ENCODE data around the gene SFMBT1.

The SFMBT1 gene

GRCh38 chr3:53075743-53076140, 29.9 kb upstream of the SFMBT1 start:
- CTCF ChIA-PET = interaction anchor here (1.5 kb wide), 1 partner anchor 225 kb away, joined by 3 read pairs; no protein-coding TSS in a partner anchor
- no peaks in the 10 kb centered on the region for H3K36me3 ChIP-seq (ENCODE audit: control insufficient read depth in 2 of 2, insufficient read depth in 1 of 2, low read length in 2 of 2)
- no peaks in the 10 kb centered on the region for H3K9me3 ChIP-seq (ENCODE audit: control insufficient read depth, insufficient read depth, low read depth, low read length)
- no peaks in the 10 kb centered on the region for H3K4me1 ChIP-seq (ENCODE audit: control insufficient read depth, insufficient read depth, low read length)
- H3K27ac ChIP-seq (ENCODE audit: extremely low read depth, low read depth, low read length) = no peak overlapping the region
- no peak overlapping the region for H3K4me3 ChIP-seq (ENCODE audit: low read depth, low read length)
- POLR2A ChIA-PET = no interaction called here
- no peak for TF ChIP-seq KLF17 (tag by site-specific recombination; IDR thresholded peaks at IDR 0.05)
- TF ChIP-seq, protein P1, sequence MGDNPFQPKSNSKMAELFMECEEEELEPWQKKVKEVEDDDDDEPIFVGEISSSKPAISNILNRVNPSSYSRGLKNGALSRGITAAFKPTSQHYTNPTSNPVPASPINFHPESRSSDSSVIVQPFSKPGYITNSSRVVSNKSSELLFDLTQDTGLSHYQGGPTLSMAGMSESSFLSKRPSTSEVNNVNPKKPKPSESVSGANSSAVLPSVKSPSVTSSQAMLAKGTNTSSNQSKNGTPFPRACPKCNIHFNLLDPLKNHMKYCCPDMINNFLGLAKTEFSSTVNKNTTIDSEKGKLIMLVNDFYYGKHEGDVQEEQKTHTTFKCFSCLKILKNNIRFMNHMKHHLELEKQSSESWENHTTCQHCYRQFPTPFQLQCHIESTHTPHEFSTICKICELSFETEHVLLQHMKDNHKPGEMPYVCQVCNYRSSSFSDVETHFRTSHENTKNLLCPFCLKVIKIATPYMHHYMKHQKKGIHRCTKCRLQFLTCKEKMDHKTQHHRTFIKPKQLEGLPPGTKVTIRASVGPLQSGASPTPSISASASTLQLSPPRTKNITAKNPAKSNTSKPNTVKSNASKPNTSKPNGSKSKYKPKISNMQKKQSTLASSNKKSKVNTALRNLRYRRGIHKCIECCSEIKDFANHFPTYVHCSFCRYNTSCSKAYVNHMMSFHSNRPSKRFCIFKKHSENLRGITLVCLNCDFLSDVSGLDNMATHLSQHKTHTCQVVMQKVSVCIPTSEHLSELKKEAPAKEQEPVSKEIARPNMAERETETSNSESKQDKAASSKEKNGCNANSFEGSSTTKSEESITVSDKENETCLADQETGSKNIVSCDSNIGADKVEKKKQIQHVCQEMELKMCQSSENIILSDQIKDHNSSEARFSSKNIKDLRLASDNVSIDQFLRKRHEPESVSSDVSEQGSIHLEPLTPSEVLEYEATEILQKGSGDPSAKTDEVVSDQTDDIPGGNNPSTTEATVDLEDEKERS (tag by site-specific recombination; IDR thresholded peaks at IDR 0.05) = no peak
- TF ChIP-seq ZSCAN30 (tag by site-specific recombination; IDR thresholded peaks at IDR 0.05) = no peak
- no peak for TF ChIP-seq ZNF366 (tag by site-specific recombination; conservative IDR thresholded peaks at IDR 0.05)
- no peak for TF ChIP-seq PATZ1 (tag by site-specific recombination; IDR thresholded peaks at IDR 0.05)
- TF ChIP-seq, protein P2, sequence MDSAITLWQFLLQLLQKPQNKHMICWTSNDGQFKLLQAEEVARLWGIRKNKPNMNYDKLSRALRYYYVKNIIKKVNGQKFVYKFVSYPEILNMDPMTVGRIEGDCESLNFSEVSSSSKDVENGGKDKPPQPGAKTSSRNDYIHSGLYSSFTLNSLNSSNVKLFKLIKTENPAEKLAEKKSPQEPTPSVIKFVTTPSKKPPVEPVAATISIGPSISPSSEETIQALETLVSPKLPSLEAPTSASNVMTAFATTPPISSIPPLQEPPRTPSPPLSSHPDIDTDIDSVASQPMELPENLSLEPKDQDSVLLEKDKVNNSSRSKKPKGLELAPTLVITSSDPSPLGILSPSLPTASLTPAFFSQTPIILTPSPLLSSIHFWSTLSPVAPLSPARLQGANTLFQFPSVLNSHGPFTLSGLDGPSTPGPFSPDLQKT (IDR thresholded peaks at IDR 0.05; ENCODE audit: borderline replicate concordance, low read depth, low read length) = no peak
- TF ChIP-seq PRDM1 (tag by site-specific recombination; IDR thresholded peaks at IDR 0.05) = no peak
- TF ChIP-seq ZNF530 (tag by site-specific recombination; IDR thresholded peaks at IDR 0.05; ENCODE audit: low read depth) = no peak
- TF ChIP-seq ZNF292 (tag by site-specific recombination; IDR thresholded peaks at IDR 0.05; ENCODE audit: borderline replicate concordance, low read depth) = no peak
- TF ChIP-seq TRIM28 (IDR thresholded peaks at IDR 0.05; ENCODE audit: borderline replicate concordance, low read length) = no peak
- no peak for TF ChIP-seq GLIS1 (tag by site-specific recombination; IDR thresholded peaks at IDR 0.05)
- no peak for TF ChIP-seq ZNF24 (tag by site-specific recombination; IDR thresholded peaks at IDR 0.05)

- TF ChIP-seq ZBTB20 (tag by site-specific recombination; IDR thresholded peaks at IDR 0.05) = 0 out of 2 replicates have a peak, but pooled peaks have one; percentile 27
- TF ChIP-seq ZNF654 (tag by site-specific recombination; IDR thresholded peaks at IDR 0.05; ENCODE audit: low read depth) = no peak
- no peaks in the 10 kb centered on the region for H3K4me1 ChIP-seq (ENCODE audit: control insufficient read depth, insufficient read depth, low read length)
- H3K4me3 ChIP-seq (ENCODE audit: low read depth, low read length) = no peak overlapping the region
- POLR2A ChIA-PET = no interaction called here
- H3K9me3 ChIP-seq (ENCODE audit: control insufficient read depth, insufficient read depth, low read depth, low read length) = no peaks in the 10 kb centered on the region
- CTCF ChIA-PET = interaction anchor here (0.6 to 1.5 kb wide), 3 partner anchors 57 to 224 kb away, joined by 3 to 5 read pairs (median 4); no protein-coding TSS in a partner anchor
- no peaks in the 10 kb centered on the region for H3K36me3 ChIP-seq (ENCODE audit: control insufficient read depth in 2 of 2, insufficient read depth in 1 of 2, low read length in 2 of 2)
- H3K27ac ChIP-seq (ENCODE audit: extremely low read depth, low read depth, low read length) = no peak overlapping the region
Observed at GRCh38 chr3:53074761-53075742, 29.2 kb upstream of the SFMBT1 start.

Measured in HEK293 (cell line).